NCI-H2196 treated with DMSO at 0.1 percent for 48 hours (cell line): Measurements from ENCODE around the gene HOXD10.

Experiments
- DNase-seq: peaks from one replicate; lab custom pipeline; 2025; ENCODE audit not compliant: unreplicated experiment; lab: John Stamatoyannopoulos, UW

The HOXD10 gene

GRCh38 chr2:176106581-176107539 is 9.7 kb upstream of the HOXD10 start, which contains the start of gene HOXD11:
TSS of gene HOXD11 (plus strand) at chr2:176107280. CDS start at chr2:176107356, 76 bp downstream.
- peak; percentile 92 for DNase-seq

- DNase-seq: no peak
Measured at GRCh38 chr2:176107731-176108181, 8.8 kb upstream of the HOXD10 start.

GRCh38 chr2:176109192-176109901 is 7.2 kb upstream of the HOXD10 start:
- DNase-seq: no peak

GRCh38 chr2:176109946-176110345 is 6.6 kb upstream of the HOXD10 start:
- DNase-seq: no peak

- DNase-seq: no peak
Measured at GRCh38 chr2:176110415-176111308, 5.9 kb upstream of the HOXD10 start.

- peak; percentile 75 for DNase-seq
Measured at GRCh38 chr2:176111309-176111663, 5.3 kb upstream of the HOXD10 start.

- no peak for DNase-seq
Measured at GRCh38 chr2:176111846-176112374, 4.7 kb upstream of the HOXD10 start.

- no peak for DNase-seq
Measured at GRCh38 chr2:176112375-176113302, 3.9 kb upstream of the HOXD10 start.

- peak; percentile 97 for DNase-seq
Measured at GRCh38 chr2:176114120-176114929, 2.3 kb upstream of the HOXD10 start.

GRCh38 chr2:176114930-176115625 is 1.5 kb upstream of the HOXD10 start:
- no peak for DNase-seq

- DNase-seq: no peak
Measured at GRCh38 chr2:176117162-176117822, 714 bp downstream of the HOXD10 start.

GRCh38 chr2:176117823-176118371 is 1.3 kb downstream of the HOXD10 start:
- DNase-seq: no peak

GRCh38 chr2:176118601-176119339 is 2.2 kb downstream of the HOXD10 start:
- no peak for DNase-seq

GRCh38 chr2:176120364-176121189 is 4.0 kb downstream of the HOXD10 start:
- DNase-seq: no peak

- no peak for DNase-seq
Measured at GRCh38 chr2:176121190-176122051, 4.8 kb downstream of the HOXD10 start.
